K562 treated with DMSO at 1 percent for 12 hours (cell line): ENCODE measurements around the gene TMEM18. TPM values are rescaled to one million over a fixed set of nuclear protein-coding genes. Genes with fewer than 3 reads are reported as not detected.

ENCODE experiments used
- total RNA-seq: library from RNA; unstranded; fragments of 300-600 nt; gene quantifications from 2 replicates; pipeline ENCODE4 v1.2.3, GENCODE V29; 2022; ENCODE audit not compliant: insufficient read depth

TMEM18 gene
- total RNA-seq = 17.4 and 24.9 TPM in 2 replicates

DNA sequence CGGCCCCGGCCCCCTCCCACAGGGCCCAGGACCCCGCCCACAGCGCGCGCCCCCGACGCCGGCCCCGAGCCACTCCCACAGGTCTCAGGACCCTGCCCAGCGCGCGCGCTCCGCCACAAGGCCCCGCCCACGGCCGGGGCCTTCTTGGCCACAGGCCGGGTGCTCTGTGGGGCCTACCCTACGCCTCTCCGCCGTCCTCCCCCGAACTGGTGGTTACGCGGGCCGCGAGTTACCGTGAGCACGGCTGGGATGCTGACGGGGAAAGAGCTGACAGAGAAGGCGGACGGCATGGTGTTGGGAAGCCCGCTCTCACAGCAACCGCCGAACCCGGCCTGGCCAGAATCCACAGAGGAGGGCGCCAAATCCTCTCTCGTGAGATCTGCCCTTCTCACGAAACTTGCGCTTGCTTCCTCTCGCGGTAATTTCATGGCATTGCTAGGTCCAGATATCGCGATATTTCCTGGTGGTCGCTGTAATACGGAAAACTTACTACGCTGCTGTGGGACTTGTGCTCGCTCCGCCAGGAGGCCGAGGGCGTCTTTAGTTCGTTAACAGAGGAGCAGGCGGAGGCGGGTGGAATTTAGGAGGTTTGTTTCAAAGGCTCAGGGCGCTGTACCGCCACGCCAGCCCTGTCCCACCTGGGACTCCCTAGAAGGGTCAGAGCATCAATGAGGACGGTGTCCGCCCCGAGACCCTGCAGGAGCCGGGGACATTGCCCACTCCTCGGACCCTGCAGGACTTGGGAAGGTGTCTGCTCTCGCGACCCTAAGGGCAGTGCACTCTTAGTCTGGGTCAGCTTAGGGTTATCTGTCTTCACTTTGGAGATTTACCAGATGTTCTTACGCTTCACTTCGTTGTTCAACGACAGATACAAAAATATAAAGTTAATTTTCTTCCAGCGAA lies at the start of gene TMEM18:
TSS of gene TMEM18 (minus strand) at position 351 of the 903 bp plus-strand sequence. CDS start at position 290, 61 bp downstream.

